Fibroblast of the conjunctiva (primary cell): Measurements from ENCODE around the gene PDLIM1.
A peak's percentile ranks its signal among the peaks of the same experiment; 100 is the strongest.

Experiments
- DNase-seq: peaks from one replicate; pipeline ENCODE4 v3.0.0-alpha.2; 2010; ENCODE audit warnings: low read depth

Gene PDLIM1

GRCh38 chr10:95314192-95314918, 23.6 kb upstream of the PDLIM1 start:
- DNase-seq = no peak

GRCh38 chr10:95312986-95313495, 22.2 kb upstream of the PDLIM1 start:
- no peak for DNase-seq

GRCh38 chr10:95312257-95312656, 21.5 kb upstream of the PDLIM1 start:
- no peak for DNase-seq

- no peak for DNase-seq
Measured at GRCh38 chr10:95309958-95310357, 19.2 kb upstream of the PDLIM1 start.

GRCh38 chr10:95308389-95309302, 17.8 kb upstream of the PDLIM1 start:
- DNase-seq = peak; percentile 81

GRCh38 chr10:95306851-95307250, 16.0 kb upstream of the PDLIM1 start:
- no peak for DNase-seq

GRCh38 chr10:95306318-95306650, 15.5 kb upstream of the PDLIM1 start:
- DNase-seq = no peak

- DNase-seq = no peak
Measured at GRCh38 chr10:95305606-95306317, 15.0 kb upstream of the PDLIM1 start.

GRCh38 chr10:95304976-95305375, 14.2 kb upstream of the PDLIM1 start:
- no peak for DNase-seq

- no peak for DNase-seq
Measured at GRCh38 chr10:95304463-95304862, 13.7 kb upstream of the PDLIM1 start.

GRCh38 chr10:95303950-95304349, 13.1 kb upstream of the PDLIM1 start:
- no peak for DNase-seq

- no peak for DNase-seq
Measured at GRCh38 chr10:95303535-95303934, 12.7 kb upstream of the PDLIM1 start.

GRCh38 chr10:95300022-95300539, 9.3 kb upstream of the PDLIM1 start:
- DNase-seq = no peak

- DNase-seq = no peak
Measured at GRCh38 chr10:95297402-95297801, 6.6 kb upstream of the PDLIM1 start.

GRCh38 chr10:95296764-95297163, 6.0 kb upstream of the PDLIM1 start:
- DNase-seq = no peak

GRCh38 chr10:95295031-95295755, 4.4 kb upstream of the PDLIM1 start:
- DNase-seq = no peak

GRCh38 chr10:95293631-95294030, 2.8 kb upstream of the PDLIM1 start:
- no peak for DNase-seq

GRCh38 chr10:95291365-95292039, 699 bp upstream of the PDLIM1 start:
- no peak for DNase-seq

- DNase-seq = no peak
Measured at GRCh38 chr10:95289921-95290421, 832 bp downstream of the PDLIM1 start.

- no peak for DNase-seq
Measured at GRCh38 chr10:95289003-95289920, 1.5 kb downstream of the PDLIM1 start.
